Measurements from ENCODE around the gene PADI3. TPM values are rescaled to one million over a fixed set of nuclear protein-coding genes. Genes with fewer than 3 reads are reported as not detected.

PADI3 gene
- total and polyA plus RNA-seq, 2 experiments from 2014 or later = 0.37 to 0.80 TPM

DNA sequence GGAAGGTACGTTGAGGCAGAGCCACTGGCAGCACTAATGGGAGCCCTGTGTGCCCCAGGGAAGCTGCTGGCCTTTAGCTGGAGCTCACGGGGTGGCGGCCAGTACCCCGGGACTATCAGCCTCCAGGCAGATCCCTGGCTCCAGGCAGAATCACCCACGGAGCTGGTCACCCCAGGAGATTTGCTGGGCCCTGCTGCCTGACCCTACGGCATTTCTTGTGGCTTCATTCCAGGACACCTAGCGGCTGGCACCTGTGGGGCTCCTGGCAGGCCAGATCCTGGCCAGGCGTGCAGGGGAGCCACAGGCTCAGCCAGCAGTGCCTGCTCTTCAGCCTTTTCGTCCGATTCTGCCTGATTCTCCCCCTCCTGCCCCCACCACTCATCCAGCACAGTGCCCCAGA, 36.9 kb upstream of the PADI3 start (continued):
- TF ChIP-seq, protein P1, sequence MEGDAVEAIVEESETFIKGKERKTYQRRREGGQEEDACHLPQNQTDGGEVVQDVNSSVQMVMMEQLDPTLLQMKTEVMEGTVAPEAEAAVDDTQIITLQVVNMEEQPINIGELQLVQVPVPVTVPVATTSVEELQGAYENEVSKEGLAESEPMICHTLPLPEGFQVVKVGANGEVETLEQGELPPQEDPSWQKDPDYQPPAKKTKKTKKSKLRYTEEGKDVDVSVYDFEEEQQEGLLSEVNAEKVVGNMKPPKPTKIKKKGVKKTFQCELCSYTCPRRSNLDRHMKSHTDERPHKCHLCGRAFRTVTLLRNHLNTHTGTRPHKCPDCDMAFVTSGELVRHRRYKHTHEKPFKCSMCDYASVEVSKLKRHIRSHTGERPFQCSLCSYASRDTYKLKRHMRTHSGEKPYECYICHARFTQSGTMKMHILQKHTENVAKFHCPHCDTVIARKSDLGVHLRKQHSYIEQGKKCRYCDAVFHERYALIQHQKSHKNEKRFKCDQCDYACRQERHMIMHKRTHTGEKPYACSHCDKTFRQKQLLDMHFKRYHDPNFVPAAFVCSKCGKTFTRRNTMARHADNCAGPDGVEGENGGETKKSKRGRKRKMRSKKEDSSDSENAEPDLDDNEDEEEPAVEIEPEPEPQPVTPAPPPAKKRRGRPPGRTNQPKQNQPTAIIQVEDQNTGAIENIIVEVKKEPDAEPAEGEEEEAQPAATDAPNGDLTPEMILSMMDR (conservative IDR thresholded peaks at IDR 0.05; ENCODE audit: low read depth in 2 of 2) = no peak
- TF ChIP-seq, protein P2, sequence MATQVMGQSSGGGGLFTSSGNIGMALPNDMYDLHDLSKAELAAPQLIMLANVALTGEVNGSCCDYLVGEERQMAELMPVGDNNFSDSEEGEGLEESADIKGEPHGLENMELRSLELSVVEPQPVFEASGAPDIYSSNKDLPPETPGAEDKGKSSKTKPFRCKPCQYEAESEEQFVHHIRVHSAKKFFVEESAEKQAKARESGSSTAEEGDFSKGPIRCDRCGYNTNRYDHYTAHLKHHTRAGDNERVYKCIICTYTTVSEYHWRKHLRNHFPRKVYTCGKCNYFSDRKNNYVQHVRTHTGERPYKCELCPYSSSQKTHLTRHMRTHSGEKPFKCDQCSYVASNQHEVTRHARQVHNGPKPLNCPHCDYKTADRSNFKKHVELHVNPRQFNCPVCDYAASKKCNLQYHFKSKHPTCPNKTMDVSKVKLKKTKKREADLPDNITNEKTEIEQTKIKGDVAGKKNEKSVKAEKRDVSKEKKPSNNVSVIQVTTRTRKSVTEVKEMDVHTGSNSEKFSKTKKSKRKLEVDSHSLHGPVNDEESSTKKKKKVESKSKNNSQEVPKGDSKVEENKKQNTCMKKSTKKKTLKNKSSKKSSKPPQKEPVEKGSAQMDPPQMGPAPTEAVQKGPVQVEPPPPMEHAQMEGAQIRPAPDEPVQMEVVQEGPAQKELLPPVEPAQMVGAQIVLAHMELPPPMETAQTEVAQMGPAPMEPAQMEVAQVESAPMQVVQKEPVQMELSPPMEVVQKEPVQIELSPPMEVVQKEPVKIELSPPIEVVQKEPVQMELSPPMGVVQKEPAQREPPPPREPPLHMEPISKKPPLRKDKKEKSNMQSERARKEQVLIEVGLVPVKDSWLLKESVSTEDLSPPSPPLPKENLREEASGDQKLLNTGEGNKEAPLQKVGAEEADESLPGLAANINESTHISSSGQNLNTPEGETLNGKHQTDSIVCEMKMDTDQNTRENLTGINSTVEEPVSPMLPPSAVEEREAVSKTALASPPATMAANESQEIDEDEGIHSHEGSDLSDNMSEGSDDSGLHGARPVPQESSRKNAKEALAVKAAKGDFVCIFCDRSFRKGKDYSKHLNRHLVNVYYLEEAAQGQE (IDR thresholded peaks at IDR 0.05; ENCODE audit: unreplicated experiment) = no peak

GRCh38 chr1:17212487-17213121, 36.3 kb upstream of the PADI3 start:
- no peak overlapping the region for H3K4me2 ChIP-seq
- no peaks in the 10 kb centered on the region for H4K20me1 ChIP-seq (replicated peaks; ENCODE audit: insufficient read depth)
- no peaks in the 10 kb centered on the region for H3K36me3 Mint-ChIP-seq (ENCODE audit: low read depth)
- no peaks in the 10 kb centered on the region for H3F3A ChIP-seq (replicated peaks; ENCODE audit: low read depth)
- no peaks in the 10 kb centered on the region for H3K4me1 ChIP-seq (ENCODE audit: insufficient read depth)
- ATAC-seq (peak; percentile 57), DNase-seq (ENCODE audit: low spot score) (peak; percentile 39)
- peaks cover 35% of the 10 kb centered on the region for H3K4me1 Mint-ChIP-seq
- H3K4me3 ChIP-seq = no peak overlapping the region
- H3K27me3 ChIP-seq (ENCODE audit: insufficient read depth) = no peaks in the 10 kb centered on the region
- H3K27me3 Mint-ChIP-seq (ENCODE audit: insufficient read depth, low read depth, poor library complexity) = peaks cover 9% of the 10 kb centered on the region
- H3K9me3 Mint-ChIP-seq = no peaks in the 10 kb centered on the region
- no peak overlapping the region; the same call in 1 of the 2 replicates for H2AFZ ChIP-seq
- no peak overlapping the region for H3K27ac ChIP-seq (ENCODE audit: low read depth)
- H3K79me2 ChIP-seq (replicated peaks; ENCODE audit: insufficient read depth) = no peaks in the 10 kb centered on the region
- no peaks in the 10 kb centered on the region for H3K36me3 ChIP-seq (ENCODE audit: insufficient read depth)
- no peak overlapping the region for H3K4me3 Mint-ChIP-seq
- H3K9me2 ChIP-seq (ENCODE audit: insufficient read depth) = no peaks in the 10 kb centered on the region
- no peak overlapping the region for H3K27ac Mint-ChIP-seq
- TF ChIP-seq ZNF331 (CRISPR knock-in tag; IDR thresholded peaks at IDR 0.05; ENCODE audit: low read depth) (no peak), POLR2AphosphoS5 (IDR thresholded peaks at IDR 0.05; ENCODE audit: low read depth) (no peak), NANOG (IDR thresholded peaks at IDR 0.05; ENCODE audit: borderline replicate concordance) (no peak), STAT1 (IDR thresholded peaks at IDR 0.05; ENCODE audit: unreplicated experiment) (no peak), ZNF462 (CRISPR knock-in tag; IDR thresholded peaks at IDR 0.05) (no peak), JUNB (IDR thresholded peaks at IDR 0.05; ENCODE audit: unreplicated experiment) (no peak)
- TF ChIP-seq, protein P2 (IDR thresholded peaks at IDR 0.05; ENCODE audit: unreplicated experiment) = no peak

Data from GM23338 (cell line).